ENCODE results near the gene MED26.

- no peak for TF ChIP-seq POLR2A (IDR thresholded peaks at IDR 0.05)
- TF ChIP-seq, protein P1, sequence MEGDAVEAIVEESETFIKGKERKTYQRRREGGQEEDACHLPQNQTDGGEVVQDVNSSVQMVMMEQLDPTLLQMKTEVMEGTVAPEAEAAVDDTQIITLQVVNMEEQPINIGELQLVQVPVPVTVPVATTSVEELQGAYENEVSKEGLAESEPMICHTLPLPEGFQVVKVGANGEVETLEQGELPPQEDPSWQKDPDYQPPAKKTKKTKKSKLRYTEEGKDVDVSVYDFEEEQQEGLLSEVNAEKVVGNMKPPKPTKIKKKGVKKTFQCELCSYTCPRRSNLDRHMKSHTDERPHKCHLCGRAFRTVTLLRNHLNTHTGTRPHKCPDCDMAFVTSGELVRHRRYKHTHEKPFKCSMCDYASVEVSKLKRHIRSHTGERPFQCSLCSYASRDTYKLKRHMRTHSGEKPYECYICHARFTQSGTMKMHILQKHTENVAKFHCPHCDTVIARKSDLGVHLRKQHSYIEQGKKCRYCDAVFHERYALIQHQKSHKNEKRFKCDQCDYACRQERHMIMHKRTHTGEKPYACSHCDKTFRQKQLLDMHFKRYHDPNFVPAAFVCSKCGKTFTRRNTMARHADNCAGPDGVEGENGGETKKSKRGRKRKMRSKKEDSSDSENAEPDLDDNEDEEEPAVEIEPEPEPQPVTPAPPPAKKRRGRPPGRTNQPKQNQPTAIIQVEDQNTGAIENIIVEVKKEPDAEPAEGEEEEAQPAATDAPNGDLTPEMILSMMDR (IDR thresholded peaks at IDR 0.05), result no peak
- no peak for TF ChIP-seq POLR2AphosphoS5 (IDR thresholded peaks at IDR 0.05)
Measured at GRCh38 chr19:16654140-16654539, 26.1 kb upstream of the MED26 start.
